GM19455 (cell line): ENCODE measurements around the gene CAMKMT.

Source experiments
- ATAC-seq: cut with Tn5 transposase; IDR thresholded peaks from one replicate; pipeline ENCODE4 v1.9.1; 2021; ENCODE audit not compliant: unreplicated experiment

The CAMKMT gene

GRCh38 chr2:44682459-44682858, 320.7 kb downstream of the CAMKMT start:
- ATAC-seq = no peak

GRCh38 chr2:44684559-44684958, 322.8 kb downstream of the CAMKMT start:
- no peak for ATAC-seq

- no peak for ATAC-seq
Measured at GRCh38 chr2:44686561-44686960, 324.8 kb downstream of the CAMKMT start.

- ATAC-seq = no peak
Measured at GRCh38 chr2:44687686-44688455, 326.1 kb downstream of the CAMKMT start.

- no peak for ATAC-seq
Measured at GRCh38 chr2:44688456-44689124, 326.8 kb downstream of the CAMKMT start.

- ATAC-seq = no peak
Measured at GRCh38 chr2:44689516-44689915, 327.8 kb downstream of the CAMKMT start.

- no peak for ATAC-seq
Measured at GRCh38 chr2:44691174-44691785, 329.5 kb downstream of the CAMKMT start.

- ATAC-seq = no peak
Measured at GRCh38 chr2:44692821-44693220, 331.1 kb downstream of the CAMKMT start.

GRCh38 chr2:44700824-44701223, 339.1 kb downstream of the CAMKMT start:
- no peak for ATAC-seq

GRCh38 chr2:44705356-44705755, 343.6 kb downstream of the CAMKMT start:
- ATAC-seq = no peak

- ATAC-seq = no peak
Measured at GRCh38 chr2:44705876-44706480, 344.2 kb downstream of the CAMKMT start.

- ATAC-seq = no peak
Measured at GRCh38 chr2:44706681-44707553, 345.2 kb downstream of the CAMKMT start.

GRCh38 chr2:44707945-44708660, 346.4 kb downstream of the CAMKMT start:
- ATAC-seq = peak; percentile 52

- ATAC-seq = no peak
Measured at GRCh38 chr2:44708661-44709000, 346.9 kb downstream of the CAMKMT start.

- no peak for ATAC-seq
Measured at GRCh38 chr2:44713170-44713569, 351.4 kb downstream of the CAMKMT start.

GRCh38 chr2:44715671-44716081, 353.9 kb downstream of the CAMKMT start:
- no peak for ATAC-seq

- ATAC-seq = no peak
Measured at GRCh38 chr2:44716131-44716530, 354.4 kb downstream of the CAMKMT start.

- no peak for ATAC-seq
Measured at GRCh38 chr2:44718431-44718830, 356.7 kb downstream of the CAMKMT start.

GRCh38 chr2:44719562-44719961, 357.8 kb downstream of the CAMKMT start:
- ATAC-seq = no peak

- no peak for ATAC-seq
Measured at GRCh38 chr2:44722026-44722625, 360.4 kb downstream of the CAMKMT start.
